ENCODE measurements around the gene VPREB1.

DNA sequence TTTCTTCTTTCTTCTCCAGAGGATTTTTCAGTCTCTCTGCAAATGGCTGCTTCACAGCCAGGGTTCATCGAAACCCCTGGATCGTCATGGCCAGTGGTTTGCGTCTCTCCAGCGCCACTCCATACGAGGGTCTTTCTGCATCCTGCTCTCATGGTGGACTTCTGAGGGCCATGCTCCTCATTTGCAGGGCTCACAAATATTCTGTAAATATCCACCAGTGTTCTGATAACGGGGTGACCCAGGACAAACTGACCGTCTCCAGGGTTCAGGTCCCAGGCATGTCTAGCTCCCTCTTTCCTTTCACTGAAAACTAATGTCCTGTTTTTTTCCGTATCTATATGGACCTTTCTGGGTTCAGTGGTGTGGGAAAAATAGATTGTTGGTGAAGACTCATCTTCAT, 15.7 kb upstream of the VPREB1 start:
- no peak for TF ChIP-seq POLR2AphosphoS5 (IDR thresholded peaks at IDR 0.05; ENCODE audit: low read depth)
- TF ChIP-seq, protein P1, sequence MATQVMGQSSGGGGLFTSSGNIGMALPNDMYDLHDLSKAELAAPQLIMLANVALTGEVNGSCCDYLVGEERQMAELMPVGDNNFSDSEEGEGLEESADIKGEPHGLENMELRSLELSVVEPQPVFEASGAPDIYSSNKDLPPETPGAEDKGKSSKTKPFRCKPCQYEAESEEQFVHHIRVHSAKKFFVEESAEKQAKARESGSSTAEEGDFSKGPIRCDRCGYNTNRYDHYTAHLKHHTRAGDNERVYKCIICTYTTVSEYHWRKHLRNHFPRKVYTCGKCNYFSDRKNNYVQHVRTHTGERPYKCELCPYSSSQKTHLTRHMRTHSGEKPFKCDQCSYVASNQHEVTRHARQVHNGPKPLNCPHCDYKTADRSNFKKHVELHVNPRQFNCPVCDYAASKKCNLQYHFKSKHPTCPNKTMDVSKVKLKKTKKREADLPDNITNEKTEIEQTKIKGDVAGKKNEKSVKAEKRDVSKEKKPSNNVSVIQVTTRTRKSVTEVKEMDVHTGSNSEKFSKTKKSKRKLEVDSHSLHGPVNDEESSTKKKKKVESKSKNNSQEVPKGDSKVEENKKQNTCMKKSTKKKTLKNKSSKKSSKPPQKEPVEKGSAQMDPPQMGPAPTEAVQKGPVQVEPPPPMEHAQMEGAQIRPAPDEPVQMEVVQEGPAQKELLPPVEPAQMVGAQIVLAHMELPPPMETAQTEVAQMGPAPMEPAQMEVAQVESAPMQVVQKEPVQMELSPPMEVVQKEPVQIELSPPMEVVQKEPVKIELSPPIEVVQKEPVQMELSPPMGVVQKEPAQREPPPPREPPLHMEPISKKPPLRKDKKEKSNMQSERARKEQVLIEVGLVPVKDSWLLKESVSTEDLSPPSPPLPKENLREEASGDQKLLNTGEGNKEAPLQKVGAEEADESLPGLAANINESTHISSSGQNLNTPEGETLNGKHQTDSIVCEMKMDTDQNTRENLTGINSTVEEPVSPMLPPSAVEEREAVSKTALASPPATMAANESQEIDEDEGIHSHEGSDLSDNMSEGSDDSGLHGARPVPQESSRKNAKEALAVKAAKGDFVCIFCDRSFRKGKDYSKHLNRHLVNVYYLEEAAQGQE (IDR thresholded peaks at IDR 0.05; ENCODE audit: insufficient replicate concordance, low read depth), result no peak
- TF ChIP-seq, protein P2, sequence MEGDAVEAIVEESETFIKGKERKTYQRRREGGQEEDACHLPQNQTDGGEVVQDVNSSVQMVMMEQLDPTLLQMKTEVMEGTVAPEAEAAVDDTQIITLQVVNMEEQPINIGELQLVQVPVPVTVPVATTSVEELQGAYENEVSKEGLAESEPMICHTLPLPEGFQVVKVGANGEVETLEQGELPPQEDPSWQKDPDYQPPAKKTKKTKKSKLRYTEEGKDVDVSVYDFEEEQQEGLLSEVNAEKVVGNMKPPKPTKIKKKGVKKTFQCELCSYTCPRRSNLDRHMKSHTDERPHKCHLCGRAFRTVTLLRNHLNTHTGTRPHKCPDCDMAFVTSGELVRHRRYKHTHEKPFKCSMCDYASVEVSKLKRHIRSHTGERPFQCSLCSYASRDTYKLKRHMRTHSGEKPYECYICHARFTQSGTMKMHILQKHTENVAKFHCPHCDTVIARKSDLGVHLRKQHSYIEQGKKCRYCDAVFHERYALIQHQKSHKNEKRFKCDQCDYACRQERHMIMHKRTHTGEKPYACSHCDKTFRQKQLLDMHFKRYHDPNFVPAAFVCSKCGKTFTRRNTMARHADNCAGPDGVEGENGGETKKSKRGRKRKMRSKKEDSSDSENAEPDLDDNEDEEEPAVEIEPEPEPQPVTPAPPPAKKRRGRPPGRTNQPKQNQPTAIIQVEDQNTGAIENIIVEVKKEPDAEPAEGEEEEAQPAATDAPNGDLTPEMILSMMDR (IDR thresholded peaks at IDR 0.05; ENCODE audit: insufficient read depth, low read length), result no peak
- no peak for TF ChIP-seq SPI1 (IDR thresholded peaks at IDR 0.05; ENCODE audit: borderline replicate concordance, low read depth)
- no peak for TF ChIP-seq GABPA (IDR thresholded peaks at IDR 0.05; ENCODE audit: low read depth)

Data from HL-60 (cell line).